GM18873 (cell line): Measurements from ENCODE around the gene SETBP1.

Experiments used
- ATAC-seq: cut with Tn5 transposase; IDR thresholded peaks from one replicate; pipeline ENCODE4 v1.9.1; 2021; ENCODE audit warnings: mild to moderate bottlenecking, moderate library complexity, moderate number of reproducible peaks; ENCODE audit not compliant: unreplicated experiment, low FRiP score

The SETBP1 gene

DNA sequence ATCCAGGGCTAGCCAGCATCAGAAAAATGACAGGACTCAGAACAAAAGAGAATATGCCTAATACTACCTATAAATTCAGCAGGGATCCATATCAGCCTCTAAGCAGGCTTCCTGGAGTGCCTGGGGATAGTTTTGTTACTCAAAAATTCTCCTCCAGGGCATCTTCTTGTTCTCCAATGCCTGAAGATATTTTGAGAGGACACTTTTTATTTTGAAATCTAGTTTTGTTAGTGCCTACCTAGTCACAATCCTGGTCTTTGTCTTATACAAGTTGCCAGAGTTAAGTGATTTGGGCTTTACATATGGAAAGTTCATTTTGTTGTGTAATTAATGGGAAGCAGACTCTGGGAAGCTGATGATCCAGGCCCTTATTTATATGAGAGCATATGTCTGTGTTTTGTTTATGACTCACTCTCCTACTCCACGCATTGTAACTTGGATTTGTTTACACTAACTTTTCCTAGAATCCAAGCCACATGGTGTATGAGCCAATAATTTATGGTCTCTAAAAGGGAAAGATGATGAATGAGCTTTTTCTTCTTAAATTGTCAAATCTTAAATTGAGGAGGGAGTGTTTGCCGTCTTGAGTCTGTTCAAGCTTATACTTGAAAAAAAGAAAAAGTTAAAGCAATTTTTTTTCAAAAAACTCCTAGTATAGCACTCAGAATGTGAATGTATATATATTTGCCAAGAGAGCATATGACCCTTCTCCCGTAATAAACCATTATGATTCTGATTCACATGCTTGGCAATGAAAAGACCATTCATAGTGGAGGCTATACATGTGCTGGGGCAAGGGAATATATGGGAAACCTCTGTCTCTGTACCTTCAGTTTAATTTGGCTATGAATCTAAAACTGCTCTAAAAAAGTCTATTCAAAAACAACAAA is 370.3 kb downstream of the SETBP1 start:
- no peak for ATAC-seq

DNA sequence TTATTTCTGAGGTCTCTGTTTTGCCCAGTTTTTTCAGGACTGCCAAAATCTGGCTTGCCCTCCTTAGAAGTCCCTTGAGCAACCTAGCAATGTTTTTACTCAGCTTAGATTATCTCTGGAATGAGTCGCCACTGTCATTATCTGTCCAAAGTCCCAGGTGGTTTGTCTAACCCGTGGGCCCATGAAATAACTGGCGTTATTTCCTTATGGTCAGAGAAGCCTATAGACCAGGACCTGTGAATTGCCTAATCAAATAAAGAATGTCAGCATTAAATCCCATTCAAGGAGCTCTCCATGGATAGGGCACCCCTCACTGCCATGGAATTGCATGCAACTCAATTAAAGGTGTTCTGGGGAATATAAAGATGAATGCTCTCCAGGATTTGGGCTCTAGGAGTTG is 373.9 kb downstream of the SETBP1 start:
- ATAC-seq = no peak

DNA sequence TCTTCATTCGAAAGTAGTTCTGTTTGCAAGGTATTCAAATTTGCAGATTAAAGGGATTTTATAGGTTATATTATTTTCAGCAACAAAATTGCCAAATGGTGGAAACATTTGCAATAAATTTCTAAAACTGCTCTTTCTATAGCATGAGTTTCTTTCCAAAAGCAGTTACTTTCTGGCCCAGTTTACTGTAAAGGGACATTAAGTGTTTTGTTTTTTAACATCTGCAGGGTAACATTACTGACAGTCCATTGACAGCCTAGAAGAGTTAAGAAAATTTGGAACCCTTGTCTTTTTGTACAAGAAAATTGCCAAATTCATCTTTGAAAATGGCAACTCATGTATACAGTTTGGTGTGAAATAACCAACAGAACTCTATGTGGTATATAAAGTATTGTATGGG is 375.1 kb downstream of the SETBP1 start:
- no peak for ATAC-seq

DNA sequence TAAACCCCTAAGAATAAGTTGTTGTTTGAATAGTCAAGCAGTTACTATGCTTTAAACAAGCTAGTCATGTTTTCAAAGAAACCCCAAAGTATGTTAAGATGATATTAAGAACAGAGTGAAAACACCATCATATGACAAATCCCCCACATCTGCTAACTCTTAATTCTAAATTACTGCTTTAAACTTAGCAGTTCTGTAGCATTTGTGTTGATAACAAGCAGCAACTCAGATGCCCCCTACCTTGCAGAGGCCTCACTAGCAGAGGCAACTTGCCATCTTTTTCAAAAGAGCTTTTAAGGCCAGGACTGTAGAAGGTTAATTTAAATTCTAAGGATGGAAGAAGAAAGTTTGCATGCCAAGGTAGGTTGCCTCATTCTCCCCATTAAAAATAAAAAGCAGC is 376.2 kb downstream of the SETBP1 start:
- ATAC-seq = no peak

DNA sequence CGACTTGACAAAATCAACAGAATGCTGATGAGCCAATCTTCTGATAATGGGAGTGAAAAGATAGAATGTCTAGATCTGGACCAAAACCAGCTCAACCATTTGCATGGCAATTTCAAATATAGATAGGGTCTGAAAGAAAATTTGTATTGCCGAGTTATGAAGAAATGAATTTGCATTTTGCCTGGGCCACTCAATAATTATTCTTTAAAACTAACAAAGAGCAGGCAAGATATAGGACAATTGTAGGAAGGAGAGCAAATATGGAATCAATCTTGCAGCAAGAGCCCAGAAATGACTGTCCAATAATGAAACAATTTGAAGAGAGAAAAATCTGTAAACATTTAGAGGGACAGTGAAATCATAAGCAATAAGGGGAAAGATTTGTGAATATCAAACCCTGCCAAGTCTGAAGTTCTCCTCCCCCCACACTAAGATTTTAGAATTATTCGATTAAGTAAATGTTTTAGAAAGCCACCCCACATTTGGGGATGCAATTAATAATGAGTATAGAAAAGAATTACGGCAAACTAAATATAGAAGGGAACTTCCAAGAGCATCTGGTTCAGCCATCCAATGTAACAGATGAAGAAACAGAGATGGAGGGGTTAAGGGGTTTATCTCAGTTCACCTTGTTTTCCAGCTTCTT is 377.4 kb downstream of the SETBP1 start:
- ATAC-seq = no peak

DNA sequence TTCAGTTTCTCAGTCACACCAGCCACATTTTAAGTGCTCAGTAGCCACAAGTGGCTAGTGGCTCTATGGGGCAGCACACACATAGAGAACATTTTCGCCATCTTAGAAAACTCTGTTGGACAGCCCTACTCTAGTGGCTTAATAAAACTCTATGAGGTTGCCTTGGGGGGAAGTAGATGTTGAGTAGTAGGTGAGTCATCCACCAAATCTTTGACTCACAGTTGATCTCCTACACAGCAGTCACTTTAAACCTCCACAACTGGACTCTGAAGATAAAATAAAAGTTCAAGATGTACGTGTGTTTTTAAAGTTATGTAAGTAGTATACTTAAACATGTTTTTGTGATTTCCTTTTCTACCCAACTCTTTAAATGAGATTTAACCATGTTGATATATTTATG is 379.0 kb downstream of the SETBP1 start:
- no peak for ATAC-seq

DNA sequence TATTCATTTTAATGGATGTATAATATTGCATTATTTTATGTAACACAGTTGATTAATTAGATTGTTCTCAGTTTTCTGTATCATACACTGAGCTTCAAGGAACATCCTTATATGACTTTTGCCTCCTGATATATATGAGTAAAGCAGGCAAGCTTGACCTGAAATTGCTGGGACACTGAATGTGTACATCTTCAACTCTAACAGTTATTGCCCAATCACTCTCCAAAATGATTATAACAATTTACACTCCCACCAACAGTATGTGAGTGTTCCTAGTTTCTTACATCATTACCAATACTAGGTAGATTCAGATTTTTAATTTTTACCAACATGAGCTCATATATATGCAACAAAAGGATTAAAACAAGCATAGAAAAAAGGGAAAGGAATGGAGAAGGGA is 379.4 kb downstream of the SETBP1 start:
- no peak for ATAC-seq

DNA sequence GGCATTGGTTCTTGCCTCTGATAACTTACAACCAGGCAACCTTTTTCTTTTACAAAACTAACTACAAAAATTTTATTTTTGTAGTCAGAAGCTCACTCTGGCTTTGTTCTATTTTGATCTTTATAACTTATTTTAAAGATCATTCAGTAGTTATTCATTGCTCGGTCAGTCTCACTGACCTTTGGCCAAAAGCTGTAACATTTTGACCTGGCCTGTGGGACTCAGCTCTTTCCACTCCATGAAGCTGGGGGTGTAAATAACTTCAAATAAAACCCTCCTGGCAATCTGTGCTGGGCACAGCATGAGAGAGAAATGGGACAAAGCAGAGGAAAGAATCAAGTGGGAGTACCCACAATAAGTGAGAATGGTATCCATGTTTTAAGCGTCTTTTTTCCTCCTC is 380.7 kb downstream of the SETBP1 start:
- no peak for ATAC-seq

DNA sequence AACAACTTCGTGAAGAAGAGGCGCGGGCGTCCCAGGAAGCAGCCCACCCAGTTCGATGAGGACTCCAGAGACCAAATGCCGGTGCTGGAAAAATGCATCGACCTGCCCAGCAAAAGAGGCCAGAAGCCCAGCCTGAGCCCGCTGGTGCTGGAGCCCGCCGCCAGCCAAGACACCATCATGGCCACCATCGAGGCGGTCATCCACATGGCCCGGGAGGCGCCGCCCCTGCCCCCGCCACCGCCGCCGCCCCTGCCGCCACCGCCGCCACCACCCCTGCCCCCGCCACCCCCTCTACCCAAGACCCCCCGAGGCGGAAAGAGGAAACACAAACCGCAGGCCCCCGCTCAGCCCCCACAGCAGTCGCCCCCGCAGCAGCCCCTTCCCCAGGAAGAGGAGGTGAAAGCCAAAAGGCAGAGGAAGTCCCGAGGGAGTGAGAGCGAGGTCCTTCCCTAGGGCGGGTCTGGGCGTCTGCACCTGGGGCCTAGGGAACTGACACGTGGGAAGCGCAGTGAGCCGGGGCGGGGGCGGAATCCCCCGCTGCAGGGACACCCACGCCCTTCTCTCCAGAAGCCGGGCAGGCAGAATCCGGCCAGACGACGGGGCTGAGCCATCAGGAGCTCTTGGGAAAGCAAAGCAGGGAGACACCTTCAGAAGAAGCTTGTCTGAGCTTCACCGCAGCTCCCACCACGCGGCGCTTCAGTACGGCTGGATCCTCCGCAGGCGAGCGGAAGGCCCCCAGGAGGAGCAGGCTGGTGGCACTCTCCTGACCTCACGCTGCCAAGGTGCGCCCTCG is 382.8 kb downstream of the SETBP1 start:
- no peak for ATAC-seq

DNA sequence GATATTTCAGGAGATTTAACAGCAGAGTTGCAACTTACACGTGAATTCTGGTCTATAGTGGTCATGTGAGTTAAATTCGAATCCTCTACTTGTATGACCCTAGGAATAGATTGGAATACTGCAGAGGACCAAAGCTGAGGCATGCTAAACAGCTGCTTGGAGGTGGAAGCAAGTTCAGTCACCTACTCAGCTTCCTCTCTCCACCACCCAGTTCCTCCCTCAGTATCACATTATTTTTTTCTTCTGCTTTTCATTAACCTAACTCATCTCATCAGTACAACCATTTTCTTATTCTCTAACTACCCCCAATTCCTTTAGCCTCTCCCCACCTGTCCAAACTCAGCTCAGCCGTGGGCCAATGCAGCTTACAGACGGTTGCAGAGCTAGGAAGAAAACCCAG is 385.5 kb downstream of the SETBP1 start:
- no peak for ATAC-seq

DNA sequence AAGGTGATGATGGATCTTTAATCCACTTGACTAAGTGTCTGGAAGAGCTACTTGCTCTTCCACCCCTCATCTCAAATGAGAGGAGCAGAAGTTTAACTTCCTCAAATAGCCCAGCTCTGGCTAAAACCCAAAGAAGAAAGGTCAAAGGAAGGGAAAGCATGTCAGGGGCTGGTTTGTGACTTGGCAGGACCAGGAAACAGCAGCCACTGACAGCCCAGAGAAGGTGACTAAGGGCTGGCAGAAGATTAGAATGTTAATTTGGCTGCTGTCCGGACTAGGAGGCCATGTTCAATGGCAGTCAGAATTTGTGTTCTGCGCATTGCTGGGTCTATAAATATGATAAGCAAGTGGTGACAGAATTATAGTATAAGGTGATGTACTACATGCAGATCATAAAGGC is 386.2 kb downstream of the SETBP1 start:
- ATAC-seq = no peak

DNA sequence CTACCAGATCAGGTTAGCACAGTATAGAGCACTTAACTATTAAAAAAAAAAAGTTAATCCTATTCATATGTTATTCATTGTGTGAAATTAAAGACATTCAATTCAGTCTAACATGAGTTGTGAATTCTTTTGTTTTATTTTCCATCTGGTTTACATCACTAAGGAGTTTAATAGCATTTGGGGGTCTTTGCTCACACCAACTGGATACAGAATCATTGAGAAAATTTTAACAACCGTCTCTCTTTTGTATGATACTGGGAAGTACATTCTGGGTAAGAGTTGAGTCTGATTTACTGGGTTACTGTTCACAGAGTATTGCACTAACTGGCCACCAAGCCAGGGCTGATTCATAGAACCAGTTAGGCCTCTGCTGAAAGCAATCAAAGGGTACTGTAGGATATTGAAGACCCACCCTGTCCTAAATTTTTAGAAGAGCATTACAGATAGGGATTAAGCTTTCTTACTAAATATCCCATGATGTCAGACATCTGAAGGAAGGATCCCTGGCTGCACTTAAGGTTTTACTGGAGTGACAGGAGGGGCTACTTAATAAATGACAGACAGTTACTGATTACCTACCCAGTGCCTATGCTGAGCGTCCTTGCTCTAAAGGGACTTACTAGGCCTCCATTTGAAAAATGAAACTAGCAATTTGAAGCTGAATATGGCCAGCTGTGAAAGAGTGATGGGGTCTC is 387.9 kb downstream of the SETBP1 start:
- no peak for ATAC-seq

DNA sequence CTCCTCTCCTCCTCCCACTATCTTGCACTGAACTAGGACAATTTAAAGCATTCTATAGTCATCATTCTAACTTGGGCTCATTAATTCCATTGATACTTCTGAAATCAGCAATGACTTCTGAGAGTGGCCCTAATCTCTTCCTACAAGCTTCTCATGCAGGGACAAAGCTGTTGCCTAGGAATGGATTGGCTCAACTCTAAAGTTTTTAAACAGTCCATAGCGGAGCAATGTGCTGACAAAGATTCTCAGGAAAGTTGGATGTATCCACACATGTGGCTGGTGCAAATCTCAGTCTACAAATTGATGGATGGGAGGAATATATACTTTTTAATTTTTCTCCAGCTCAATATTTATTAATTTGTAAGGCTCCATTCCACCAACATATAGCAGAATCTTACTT is 388.9 kb downstream of the SETBP1 start:
- no peak for ATAC-seq

DNA sequence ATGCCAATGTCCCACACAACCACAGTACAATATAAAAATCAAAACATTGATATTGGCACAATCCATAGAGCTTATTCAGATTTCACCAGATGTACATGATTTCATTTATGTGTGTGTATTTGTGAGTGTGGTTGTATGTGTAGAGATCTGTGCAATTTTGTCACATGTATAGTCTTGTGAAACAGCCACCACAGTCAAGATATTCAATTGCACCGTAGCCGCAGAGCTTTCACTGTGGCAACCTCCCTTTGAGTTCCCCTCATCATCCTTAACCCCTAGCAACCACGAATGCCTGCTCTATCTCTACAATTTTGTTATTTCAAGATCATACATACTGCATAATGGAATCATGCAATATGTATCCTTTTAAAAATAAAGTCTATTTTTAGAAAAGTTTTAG is 391.3 kb downstream of the SETBP1 start:
- ATAC-seq = no peak

DNA sequence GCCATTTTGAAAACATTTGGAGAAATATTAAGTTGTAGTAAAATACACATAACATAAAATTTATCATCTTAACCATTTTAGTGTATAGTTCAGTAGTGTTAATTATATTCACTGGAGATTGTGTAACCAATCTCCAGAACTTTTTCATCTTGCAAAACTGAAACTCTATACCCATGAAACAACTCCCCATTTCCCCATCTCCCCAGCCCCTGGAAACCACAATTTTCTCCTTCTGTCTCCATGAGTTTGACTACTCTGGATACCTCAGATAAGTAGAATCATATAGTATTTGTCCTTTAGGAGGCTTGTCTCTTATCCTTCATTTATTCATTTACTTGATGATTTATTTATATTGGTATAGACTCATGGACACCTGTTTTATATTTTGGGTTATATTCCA is 392.9 kb downstream of the SETBP1 start:
- ATAC-seq = no peak

DNA sequence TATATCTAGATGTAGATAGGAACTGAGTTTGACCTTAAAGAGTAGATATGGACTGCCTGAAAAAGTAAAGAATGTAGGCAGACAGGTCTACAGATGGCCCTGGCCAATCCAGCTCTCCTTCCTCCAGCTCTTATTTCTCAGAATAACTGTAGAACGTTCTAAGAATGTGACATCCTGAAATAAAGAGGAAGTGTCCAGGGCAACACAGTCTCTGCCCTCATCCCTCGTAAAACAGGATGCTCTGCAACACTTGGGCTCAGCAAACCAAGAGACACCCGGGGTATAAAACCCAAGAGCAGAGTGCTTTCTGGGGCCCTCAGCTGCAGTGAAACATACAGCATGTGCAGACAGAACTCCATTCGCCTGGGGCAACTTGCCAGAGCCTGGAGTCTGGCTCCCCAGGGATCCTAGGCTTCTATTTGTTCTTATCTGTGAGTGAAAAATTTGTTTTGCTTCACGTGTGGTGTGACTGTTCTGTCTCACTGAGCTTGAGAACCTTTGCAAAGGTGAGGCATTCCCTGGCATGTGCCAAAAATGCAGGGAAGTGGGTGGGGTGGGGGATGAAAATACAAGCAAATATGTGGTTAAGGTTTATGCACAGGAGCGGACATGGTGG is 401.0 kb downstream of the SETBP1 start:
- ATAC-seq = no peak

DNA sequence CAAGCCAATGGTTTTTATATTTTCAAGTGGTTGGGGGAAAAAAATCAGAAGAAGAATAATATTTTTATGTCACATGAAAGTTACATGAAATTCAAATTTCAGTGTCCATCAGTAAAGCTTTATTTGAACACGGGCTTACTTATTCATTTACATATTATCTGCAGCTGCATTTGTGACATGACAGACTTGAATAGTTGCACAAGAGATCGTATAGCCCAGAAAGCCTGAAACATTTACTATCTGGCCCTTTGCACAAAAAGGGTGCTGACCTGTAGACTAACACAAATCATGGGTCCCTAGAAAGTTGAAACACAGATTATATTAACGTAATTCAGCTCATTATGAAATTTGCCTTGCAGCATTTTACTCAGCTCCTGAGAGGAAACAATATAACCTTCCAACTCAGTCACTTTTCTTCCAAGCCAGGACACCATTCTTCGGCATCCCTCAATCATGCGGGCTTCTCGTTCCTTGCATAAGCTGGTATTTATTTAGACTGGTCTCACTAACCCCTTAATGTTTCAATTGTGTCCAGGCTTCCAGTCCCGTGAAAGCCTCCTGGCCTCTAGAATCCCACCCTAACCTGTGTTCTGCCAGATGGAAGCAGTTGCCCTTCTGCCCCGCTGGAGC is 402.7 kb downstream of the SETBP1 start:
- no peak for ATAC-seq

DNA sequence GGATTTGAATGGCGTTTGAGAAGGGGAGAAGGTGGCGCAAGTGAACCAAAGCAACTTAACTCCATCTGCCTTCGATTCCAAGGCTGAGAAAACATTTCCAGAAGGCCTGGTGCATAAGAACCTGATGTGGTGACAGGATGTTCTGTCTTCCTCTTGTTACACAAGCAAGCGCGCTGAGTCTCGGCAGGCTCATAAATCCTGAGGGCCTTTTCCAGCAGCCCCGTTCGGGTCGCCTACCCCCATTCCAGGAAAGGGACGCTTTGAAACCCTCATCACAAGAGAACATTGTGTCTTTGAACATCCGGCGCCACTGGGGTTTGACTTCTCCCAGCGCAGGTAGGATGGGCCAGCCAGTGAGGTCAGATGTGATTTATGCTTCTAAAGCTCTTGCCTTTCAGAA is 403.5 kb downstream of the SETBP1 start:
- ATAC-seq = no peak

DNA sequence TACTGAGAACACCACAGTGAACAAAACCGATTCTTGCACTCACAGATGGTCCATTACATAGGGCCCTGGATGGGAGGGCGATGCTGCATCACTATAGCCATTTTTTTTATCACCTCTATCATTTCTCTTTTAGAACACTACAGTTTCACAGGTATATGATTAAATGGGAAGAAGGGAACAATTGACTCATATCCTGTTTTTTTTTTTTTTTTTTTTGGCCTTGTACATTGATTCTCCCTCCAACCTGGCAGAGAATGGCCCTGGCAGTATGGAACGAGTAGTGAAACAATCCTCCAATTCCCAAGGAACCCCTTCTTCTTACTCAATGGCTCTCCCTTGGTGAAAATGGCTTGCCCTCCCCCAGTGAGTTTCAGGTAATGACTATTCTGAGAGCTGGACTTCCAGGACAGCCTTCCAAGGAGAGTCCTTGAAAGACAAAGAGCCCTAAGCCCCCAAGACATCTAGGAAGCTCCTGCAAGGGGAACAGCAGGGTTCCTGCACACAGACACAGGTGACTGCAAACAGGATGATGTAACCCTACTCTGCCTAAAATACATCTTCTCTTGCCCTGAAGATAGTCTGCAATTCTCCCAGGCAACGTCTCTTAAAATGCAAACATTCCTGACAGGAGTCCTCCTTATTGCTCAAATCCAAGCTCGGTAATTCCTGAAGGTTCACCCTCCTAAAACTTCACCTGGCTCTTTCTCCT is 405.4 kb downstream of the SETBP1 start:
- ATAC-seq = no peak
